Endothelial cell of umbilical vein (primary cell): ENCODE data around the gene DSG4.

Experiments used
- EZH2 ChIP-seq: IDR thresholded peaks from 2 replicates; pipeline ENCODE4 v1.6.1; 2012; ENCODE audit warnings: borderline replicate concordance, low read depth, mild to moderate bottlenecking, moderate library complexity, low read length, inconsistent platforms; ENCODE audit not compliant: severe bottlenecking
- POLR2AphosphoS5 ChIP-seq: IDR thresholded peaks from 2 replicates; pipeline ENCODE4 v1.6.1; 2012; ENCODE audit warnings: low read depth, mild to moderate bottlenecking, control low read depth, low read length, moderate library complexity; ENCODE audit not compliant: insufficient read depth
- TF ChIP-seq, protein P1 (sequence below), 2 donors: IDR thresholded peaks; 1 replicate in 1 of 2; 2 replicates in 1 of 2; pipeline ENCODE4 v1.5.1; 2011; ENCODE audit warnings: low read length in 2 of 2, mild to moderate bottlenecking in 2 of 2, moderate library complexity in 2 of 2, control low read depth in 1 of 2, inconsistent platforms in 1 of 2, low read depth in 1 of 2; ENCODE audit not compliant: insufficient read depth in 1 of 2; ENCODE audit errors: extremely low read depth in 1 of 2

DNA sequence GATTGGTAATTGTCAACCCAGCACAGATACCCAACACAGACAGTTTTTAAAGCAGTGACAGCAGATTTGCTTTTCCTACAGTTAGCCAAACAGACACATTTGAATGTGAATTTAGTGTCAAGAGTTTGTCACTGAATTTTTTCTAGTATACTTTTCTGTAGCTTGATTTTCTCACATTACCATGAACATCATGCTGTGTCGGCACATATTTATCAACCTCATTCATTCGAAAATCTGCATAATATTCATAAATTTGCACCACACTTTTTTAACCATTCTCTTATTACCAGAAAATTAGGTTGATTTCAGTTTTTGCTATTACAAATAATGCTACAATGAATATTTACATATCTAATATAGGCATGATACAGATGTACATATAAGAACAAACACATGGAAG lies 43.9 kb downstream of the DSG4 start:
- TF ChIP-seq POLR2AphosphoS5, result no peak
- TF ChIP-seq EZH2, result no peak
- TF ChIP-seq, protein P1, sequence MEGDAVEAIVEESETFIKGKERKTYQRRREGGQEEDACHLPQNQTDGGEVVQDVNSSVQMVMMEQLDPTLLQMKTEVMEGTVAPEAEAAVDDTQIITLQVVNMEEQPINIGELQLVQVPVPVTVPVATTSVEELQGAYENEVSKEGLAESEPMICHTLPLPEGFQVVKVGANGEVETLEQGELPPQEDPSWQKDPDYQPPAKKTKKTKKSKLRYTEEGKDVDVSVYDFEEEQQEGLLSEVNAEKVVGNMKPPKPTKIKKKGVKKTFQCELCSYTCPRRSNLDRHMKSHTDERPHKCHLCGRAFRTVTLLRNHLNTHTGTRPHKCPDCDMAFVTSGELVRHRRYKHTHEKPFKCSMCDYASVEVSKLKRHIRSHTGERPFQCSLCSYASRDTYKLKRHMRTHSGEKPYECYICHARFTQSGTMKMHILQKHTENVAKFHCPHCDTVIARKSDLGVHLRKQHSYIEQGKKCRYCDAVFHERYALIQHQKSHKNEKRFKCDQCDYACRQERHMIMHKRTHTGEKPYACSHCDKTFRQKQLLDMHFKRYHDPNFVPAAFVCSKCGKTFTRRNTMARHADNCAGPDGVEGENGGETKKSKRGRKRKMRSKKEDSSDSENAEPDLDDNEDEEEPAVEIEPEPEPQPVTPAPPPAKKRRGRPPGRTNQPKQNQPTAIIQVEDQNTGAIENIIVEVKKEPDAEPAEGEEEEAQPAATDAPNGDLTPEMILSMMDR (IDR thresholded peaks at IDR 0.05; ENCODE audit: extremely low read depth in 1 of 2, insufficient read depth in 1 of 2, low read depth in 1 of 2, low read length in 2 of 2), result no peak
